Endothelial cell of umbilical vein (primary cell): ENCODE data around the gene ROCK2.

ENCODE experiments used
- POLR2A ChIP-seq: IDR thresholded peaks from 2 replicates; pipeline ENCODE4 v1.6.1; 2012; ENCODE audit warnings: low read depth, mild to moderate bottlenecking, control low read depth, low read length
- TF ChIP-seq, protein P1 (sequence below), 2 donors: IDR thresholded peaks; 1 replicate in 1 of 2; 2 replicates in 1 of 2; pipeline ENCODE4 v1.5.1; 2011; ENCODE audit warnings: low read length in 2 of 2, mild to moderate bottlenecking in 2 of 2, moderate library complexity in 2 of 2, control low read depth in 1 of 2, inconsistent platforms in 1 of 2, low read depth in 1 of 2; ENCODE audit not compliant: insufficient read depth in 1 of 2; ENCODE audit errors: extremely low read depth in 1 of 2

DNA sequence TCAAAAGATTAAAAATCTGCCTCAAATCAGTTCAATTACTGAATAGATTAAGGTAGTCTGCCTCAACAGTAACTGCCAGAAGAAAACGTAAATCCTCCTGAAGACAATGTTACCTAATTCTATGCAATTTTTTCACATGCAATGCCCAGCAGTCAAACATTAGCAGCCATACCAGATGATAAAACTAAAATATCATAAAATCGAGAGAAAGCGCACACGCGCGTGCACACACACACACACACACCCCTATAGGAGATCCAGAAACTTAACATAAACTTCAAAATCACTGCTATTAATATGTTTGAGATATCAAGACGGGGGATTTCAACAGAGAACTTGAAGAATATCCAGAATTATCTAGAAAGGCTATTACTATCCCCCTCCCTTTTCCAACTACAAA is 32.9 kb downstream of the ROCK2 start:
- TF ChIP-seq, protein P1, sequence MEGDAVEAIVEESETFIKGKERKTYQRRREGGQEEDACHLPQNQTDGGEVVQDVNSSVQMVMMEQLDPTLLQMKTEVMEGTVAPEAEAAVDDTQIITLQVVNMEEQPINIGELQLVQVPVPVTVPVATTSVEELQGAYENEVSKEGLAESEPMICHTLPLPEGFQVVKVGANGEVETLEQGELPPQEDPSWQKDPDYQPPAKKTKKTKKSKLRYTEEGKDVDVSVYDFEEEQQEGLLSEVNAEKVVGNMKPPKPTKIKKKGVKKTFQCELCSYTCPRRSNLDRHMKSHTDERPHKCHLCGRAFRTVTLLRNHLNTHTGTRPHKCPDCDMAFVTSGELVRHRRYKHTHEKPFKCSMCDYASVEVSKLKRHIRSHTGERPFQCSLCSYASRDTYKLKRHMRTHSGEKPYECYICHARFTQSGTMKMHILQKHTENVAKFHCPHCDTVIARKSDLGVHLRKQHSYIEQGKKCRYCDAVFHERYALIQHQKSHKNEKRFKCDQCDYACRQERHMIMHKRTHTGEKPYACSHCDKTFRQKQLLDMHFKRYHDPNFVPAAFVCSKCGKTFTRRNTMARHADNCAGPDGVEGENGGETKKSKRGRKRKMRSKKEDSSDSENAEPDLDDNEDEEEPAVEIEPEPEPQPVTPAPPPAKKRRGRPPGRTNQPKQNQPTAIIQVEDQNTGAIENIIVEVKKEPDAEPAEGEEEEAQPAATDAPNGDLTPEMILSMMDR (IDR thresholded peaks at IDR 0.05; ENCODE audit: extremely low read depth in 1 of 2, insufficient read depth in 1 of 2, low read depth in 1 of 2, low read length in 2 of 2): no peak
- TF ChIP-seq POLR2A: no peak
